GM12878 (cell line): ENCODE measurements around the gene LRTM2. TPM values are rescaled to one million over a fixed set of nuclear protein-coding genes. Genes with fewer than 3 reads are reported as not detected.

Experiments used
- ATAC-seq: fragments of 200-7000 bp; cut with Tn5 transposase; 3 replicates; pipeline ENCODE4 v1.9.1; 2020; ENCODE audit warnings: mild to moderate bottlenecking, moderate library complexity
- BruUV-seq: library from RNA; stranded (reverse); fragments of 400-500 nt; replicated peaks from 2 replicates; lab custom pipeline; 2021; lab: Mats Ljungman, UMichigan
- CTCF ChIA-PET: fragments of 300-600 bp; sonication (Branson Sonifier 250); formaldehyde crosslinking; extraction: SDS; loops from one replicate; lab custom pipeline; 2021; ENCODE audit warnings: inconsistent platforms; lab: Yijun Ruan, JAX
- POLR2A ChIA-PET: fragments of 350-600 bp; formaldehyde crosslinking; extraction: SDS; loops from one replicate; lab custom pipeline; 2021; ENCODE audit warnings: inconsistent platforms; lab: Charles Lee
- RAD21 ChIA-PET: fragments of 300-600 bp; sonication (Branson Sonifier 250); formaldehyde crosslinking; loops from one replicate; lab custom pipeline; 2023; ENCODE audit warnings: antibody characterized with exemption; ENCODE audit not compliant: unreplicated experiment; lab: Charles Lee
- SMC1A ChIA-PET: fragments of 300-600 bp; sonication (Branson Sonifier 250); formaldehyde crosslinking; loops from one replicate; lab custom pipeline; 2023; ENCODE audit not compliant: unreplicated experiment, uncharacterized antibody; lab: Charles Lee
- DNase-seq: peaks from one replicate; pipeline ENCODE4 v3.0.0-alpha.2; 2011; ENCODE audit warnings: low read depth, low spot score
- FAIRE-seq: peaks from 3 replicates; lab custom pipeline; 2011; peaks lifted over from hg19 to GRCh38; lab: Jason Lieb, UNC
- H2AFZ ChIP-seq: 2 replicates; pipeline ENCODE4 v1.6.0; 2011; ENCODE audit warnings: low read depth, low read length, control low read depth; ENCODE audit not compliant: control insufficient read depth
- H3K27ac ChIP-seq: 2 replicates; pipeline ENCODE4 v1.5.1; 2011; ENCODE audit warnings: control low read depth; ENCODE audit not compliant: control insufficient read depth, insufficient read depth
- H3K27me3 ChIP-seq, 2 experiments: replicated peaks in 1 of 2; 2 replicates each; pipeline versions ENCODE4 v1.6.0 to v1.6.1; 2011; ENCODE audit warnings: low read length in 1 of 2; ENCODE audit not compliant: control insufficient read depth in 2 of 2, insufficient read depth in 2 of 2
- H3K36me3 ChIP-seq, 2 experiments: 2 replicates each; pipeline ENCODE4 v1.5.1; 2011; ENCODE audit warnings: low read length in 1 of 2; ENCODE audit not compliant: control insufficient read depth in 2 of 2, insufficient read depth in 2 of 2
- H3K4me1 ChIP-seq: 2 replicates; pipeline ENCODE4 v1.6.1; 2011; ENCODE audit warnings: mild to moderate bottlenecking, low read length, moderate library complexity, mixed read lengths; ENCODE audit not compliant: control insufficient read depth, insufficient read depth
- H3K4me2 ChIP-seq: 2 replicates; pipeline ENCODE4 v1.6.0; 2011; ENCODE audit warnings: control low read depth; ENCODE audit not compliant: control insufficient read depth, insufficient read depth
- H3K4me3 ChIP-seq: fragments of 200-600 bp; sonication (generic); 2 replicates; pipeline ENCODE4 v1.5.1; 2016
- H3K79me2 ChIP-seq: 2 replicates; pipeline ENCODE4 v1.6.0; 2011; ENCODE audit warnings: low read length; ENCODE audit not compliant: control insufficient read depth, insufficient read depth
- H3K9ac ChIP-seq: 2 replicates; pipeline ENCODE4 v1.8.0; 2011; ENCODE audit warnings: low read length, control low read depth, mixed read lengths; ENCODE audit not compliant: control insufficient read depth, insufficient read depth
- H3K9me3 ChIP-seq: replicated peaks from 3 replicates; pipeline ENCODE4 v1.5.1; 2011; ENCODE audit warnings: mild to moderate bottlenecking, low read length; ENCODE audit not compliant: control insufficient read depth, insufficient read depth
- H4K20me1 ChIP-seq: 2 replicates; pipeline ENCODE4 v1.6.0; 2011; ENCODE audit not compliant: control insufficient read depth, insufficient read depth
- BCLAF1 ChIP-seq: fragments of 450-650 bp; IDR thresholded peaks from 2 replicates; pipeline ENCODE4 v1.6.1; 2017; ENCODE audit warnings: antibody characterized with exemption, mild to moderate bottlenecking, moderate library complexity
- CREM ChIP-seq: IDR thresholded peaks from 2 replicates; pipeline ENCODE4 v1.6.1; 2014; ENCODE audit warnings: antibody characterized with exemption, low read depth
- E2F8 ChIP-seq: fragments of 450-650 bp; IDR thresholded peaks from 2 replicates; pipeline ENCODE4 v1.6.1; 2018; ENCODE audit warnings: mild to moderate bottlenecking, low read depth, moderate library complexity; ENCODE audit not compliant: partially characterized antibody
- WGBS: methylation state at CpG from one replicate; pipeline ENCODE4 v1.1.6; 2016; ENCODE audit warnings: low lambda C conversion rate; ENCODE audit not compliant: insufficient replicate concordance, insufficient coverage; ENCODE audit errors: missing lambda C conversion rate; 5-methylcytosine and 5-hydroxymethylcytosine counted together
- in situ Hi-C: fragments of 300-500 bp; cut with MboI; formaldehyde crosslinking; loops from 9 replicates; pipeline ENCODE4 v1.14.3; 2018; ENCODE audit warnings: mixed read lengths
- intact Hi-C: fragments of 100-400 bp; cut with micrococcal nuclease; formaldehyde crosslinking; loops from one replicate; pipeline ENCODE4 v1.14.2; 2022; ENCODE audit not compliant: unreplicated experiment
- polyA plus RNA-seq, 11 experiments: library from polyadenylated mRNA; depleted of rRNA in 4 of 11; unstranded in 6 of 11; stranded (reverse) in 5 of 11; fragments of >200 nt; fragmentation: Nextera tagmentation in 4 of 11; fragmentation: Illumina TruSeq in 1 of 11; extraction: Ambion mirVana in 4 of 11; extraction: Trizol in 1 of 11; gene quantifications; 1 replicate in 1 of 11; 2 replicates in 10 of 11; pipeline versions ENCODE4 v1.2.1 to v1.2.3, GENCODE V29; 2011 to 2016; ENCODE audit warnings: inconsistent platforms in 2 of 11, missing spikeins in 2 of 11, low read depth in 1 of 11
- total RNA-seq, 4 experiments: library from RNA; depleted of rRNA in 3 of 4; stranded (reverse); fragments of >200 nt in 3 of 4; fragmentation: Illumina TruSeq in 1 of 4; extraction: Trizol in 1 of 4; gene quantifications; 2 replicates each; pipeline versions ENCODE4 v1.2.1 to v1.2.3, GENCODE V29; 2013 to 2021

Gene LRTM2
- total and polyA plus RNA-seq, 10 of the 15 experiments (the other 5 are each of a cell fraction or from before 2014, with no cell fraction given): 0.05 TPM; not detected in 9

GRCh38 chr12:1839464-1839863 lies 19.1 kb downstream of the LRTM2 start:
- in situ Hi-C loops: no loop called here
- H3K9ac ChIP-seq: no peak overlapping the region

More at GRCh38 chr12:1839464-1839863, 19.1 kb downstream of the LRTM2 start:
- SMC1A ChIA-PET: interaction anchor here (1.1 to 1.5 kb wide), 2 partner anchors 17 to 101 kb away, joined by 3 to 6 read pairs; no protein-coding TSS in a partner anchor
- H4K20me1 ChIP-seq: no peaks in the 10 kb centered on the region
- peaks cover 3 to 5% of the 10 kb centered on the region in 2 experiments for H3K27me3 ChIP-seq
- RAD21 ChIA-PET: no interaction called here
- CTCF ChIA-PET: interaction anchor here (0.7 to 1.7 kb wide), 2 partner anchors 100 to 205 kb away, joined by 3 to 7 read pairs; no protein-coding TSS in a partner anchor
- DNase-seq (no peak), FAIRE-seq (no peak), ATAC-seq (no peak)
- H2AFZ ChIP-seq: no peak overlapping the region
- H3K27ac ChIP-seq: no peak overlapping the region
- no TSS peak for BruUV-seq
- H3K4me3 ChIP-seq: no peak overlapping the region
- POLR2A ChIA-PET: no interaction called here
- H3K4me1 ChIP-seq: no peaks in the 10 kb centered on the region
- no peaks in the 10 kb centered on the region for H3K79me2 ChIP-seq
- no peak overlapping the region for H3K4me2 ChIP-seq
- no peaks in the 10 kb centered on the region for H3K9me3 ChIP-seq
- intact Hi-C loops: no loop called here
- no peaks in the 10 kb centered on the region for H3K36me3 ChIP-seq
- no peak for TF ChIP-seq BCLAF1
- no peak for TF ChIP-seq E2F8
- no peak for TF ChIP-seq CREM
- 50% methylated on average over 10 of the region's 10 CpGs for WGBS
